ENCODE results near the gene CNEP1R1.

DNA sequence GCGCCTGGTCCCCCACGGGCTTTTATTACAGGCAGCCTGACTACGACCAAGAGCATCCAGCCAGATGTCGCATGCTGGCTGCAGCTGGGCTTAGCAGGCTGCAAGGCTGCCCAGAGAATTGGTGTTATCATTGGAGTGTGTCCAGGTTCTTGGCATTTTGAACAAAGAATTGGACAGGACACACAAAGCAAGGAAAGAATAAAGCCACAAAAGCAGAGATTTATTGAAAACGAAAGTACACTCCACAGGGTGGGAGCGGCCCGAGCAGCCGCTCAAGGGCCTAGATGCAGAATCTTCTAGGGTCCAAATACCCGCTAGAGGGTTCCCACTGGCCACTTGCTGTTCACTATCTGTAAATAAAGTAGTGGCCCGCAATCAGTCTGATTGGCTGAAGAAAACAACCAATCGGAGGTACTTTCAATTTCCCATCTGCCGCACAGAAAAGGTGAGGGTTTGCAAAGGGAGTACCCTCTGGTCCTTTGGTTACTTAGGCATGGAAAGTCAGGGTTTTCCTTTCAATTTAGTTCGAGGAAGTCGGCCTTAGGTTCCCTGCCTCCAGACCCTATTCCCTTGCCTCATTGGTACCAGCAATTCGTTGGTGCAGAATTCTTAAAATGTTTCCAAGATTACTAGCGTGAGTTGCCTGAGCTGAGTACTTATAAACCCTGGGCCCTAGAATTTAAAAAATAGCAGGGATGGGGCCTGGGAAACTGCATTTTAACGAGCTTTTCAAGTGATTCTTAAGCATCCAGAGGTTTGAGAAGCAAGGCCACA lies 38.5 kb upstream of the CNEP1R1 start:
- TF ChIP-seq SP1 (IDR thresholded peaks at IDR 0.05; ENCODE audit: low read depth, low read length), result no peak
- TF ChIP-seq, protein P1, sequence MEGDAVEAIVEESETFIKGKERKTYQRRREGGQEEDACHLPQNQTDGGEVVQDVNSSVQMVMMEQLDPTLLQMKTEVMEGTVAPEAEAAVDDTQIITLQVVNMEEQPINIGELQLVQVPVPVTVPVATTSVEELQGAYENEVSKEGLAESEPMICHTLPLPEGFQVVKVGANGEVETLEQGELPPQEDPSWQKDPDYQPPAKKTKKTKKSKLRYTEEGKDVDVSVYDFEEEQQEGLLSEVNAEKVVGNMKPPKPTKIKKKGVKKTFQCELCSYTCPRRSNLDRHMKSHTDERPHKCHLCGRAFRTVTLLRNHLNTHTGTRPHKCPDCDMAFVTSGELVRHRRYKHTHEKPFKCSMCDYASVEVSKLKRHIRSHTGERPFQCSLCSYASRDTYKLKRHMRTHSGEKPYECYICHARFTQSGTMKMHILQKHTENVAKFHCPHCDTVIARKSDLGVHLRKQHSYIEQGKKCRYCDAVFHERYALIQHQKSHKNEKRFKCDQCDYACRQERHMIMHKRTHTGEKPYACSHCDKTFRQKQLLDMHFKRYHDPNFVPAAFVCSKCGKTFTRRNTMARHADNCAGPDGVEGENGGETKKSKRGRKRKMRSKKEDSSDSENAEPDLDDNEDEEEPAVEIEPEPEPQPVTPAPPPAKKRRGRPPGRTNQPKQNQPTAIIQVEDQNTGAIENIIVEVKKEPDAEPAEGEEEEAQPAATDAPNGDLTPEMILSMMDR (IDR thresholded peaks at IDR 0.05 in 2 of 3, conservative IDR thresholded peaks at IDR 0.05 in 1 of 3; ENCODE audit: control insufficient read depth in 2 of 3, extremely low read depth in 1 of 3, insufficient read depth in 1 of 3, low read depth in 3 of 3, low read length in 3 of 3), result no peak
- no peak for TF ChIP-seq POLR2A (IDR thresholded peaks at IDR 0.05; ENCODE audit: low read depth, low read length)
- TF ChIP-seq MEF2A (IDR thresholded peaks at IDR 0.05; ENCODE audit: insufficient read depth, low read depth, low read length), result no peak
- no peak for TF ChIP-seq DPF2 (IDR thresholded peaks at IDR 0.05)
- no peak for TF ChIP-seq IKZF1 (conservative IDR thresholded peaks at IDR 0.05)
- TF ChIP-seq MTA2 (IDR thresholded peaks at IDR 0.05; ENCODE audit: low read depth), result no peak
- TF ChIP-seq EZH2 (IDR thresholded peaks at IDR 0.05; ENCODE audit: borderline replicate concordance, control insufficient read depth, low read depth, low read length), result no peak
- TF ChIP-seq POLR2AphosphoS5 (IDR thresholded peaks at IDR 0.05; ENCODE audit: low read length), result no peak
